ENCODE data around the gene DRAP1.

The DRAP1 gene

DNA sequence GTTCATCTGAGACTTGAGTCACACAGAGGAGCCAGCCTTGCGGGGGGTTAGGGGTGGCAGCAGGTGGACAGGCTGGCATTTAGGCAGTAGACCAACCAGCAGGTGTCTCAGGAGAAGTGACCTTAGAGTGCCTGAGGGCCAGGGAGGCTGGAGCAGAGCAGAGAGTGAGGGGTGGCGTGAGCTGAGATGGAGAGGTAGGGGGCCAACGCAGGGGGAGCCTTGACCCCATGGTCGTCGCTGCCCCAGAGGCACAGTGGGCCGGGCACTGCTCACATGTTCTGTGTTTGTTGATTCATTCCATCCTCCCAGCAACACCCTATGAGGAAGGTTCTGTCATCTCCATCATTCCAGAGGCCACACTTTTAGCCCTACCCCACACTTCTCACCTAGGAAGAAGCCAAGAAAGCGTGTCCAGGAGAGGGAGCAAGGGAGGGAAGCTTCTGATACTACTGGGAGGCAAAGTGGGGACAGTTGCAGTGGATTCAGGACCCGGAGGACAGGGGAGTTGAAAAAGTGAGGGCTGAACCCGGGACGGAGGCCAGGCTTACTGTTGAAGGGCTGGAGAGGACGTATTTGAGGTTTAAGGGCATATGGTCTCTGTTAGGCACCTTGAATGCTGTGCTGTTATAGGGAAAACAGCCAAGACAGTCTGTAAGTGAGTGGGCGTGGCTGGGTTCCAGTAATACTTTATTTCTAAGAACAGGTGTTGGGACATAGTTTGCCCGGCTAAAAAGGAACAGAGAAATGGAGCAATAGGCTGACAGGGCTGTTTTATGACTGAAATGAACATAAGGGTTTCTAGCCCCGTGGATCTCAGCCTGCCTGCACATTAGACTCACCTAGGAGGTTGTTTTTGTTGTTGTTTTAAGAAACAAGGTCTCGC lies 49.6 kb downstream of the DRAP1 start:
- no peak overlapping the region for H3K9ac ChIP-seq

More for the DNA sequence above, 49.6 kb downstream of the DRAP1 start:
- H3K4me2 ChIP-seq, result no peak overlapping the region
- H4K20me1 ChIP-seq, result peaks cover 28% of the 10 kb centered on the region
- H3K27me3 ChIP-seq, result no peaks in the 10 kb centered on the region
- H3K27ac ChIP-seq, result no peak overlapping the region
- H3K4me1 ChIP-seq, result peaks cover under 1% of the 10 kb centered on the region
- no peak for TF ChIP-seq Cebpa-rat (IDR thresholded peaks at IDR 0.05)
- no peak overlapping the region for H3K4me3 ChIP-seq
- peaks cover 91% of the 10 kb centered on the region for H3K36me3 ChIP-seq
- H3K9me3 ChIP-seq, result no peaks in the 10 kb centered on the region
